Bronchial epithelial cell (primary cell): ENCODE data around the gene PADI4. TPM values are rescaled to one million over a fixed set of nuclear protein-coding genes. Genes with fewer than 3 reads are reported as not detected.
A peak's percentile ranks its signal among the peaks of the same experiment; 100 is the strongest.
"Not testable (repeated sequence)": the region's sequence is repeated elsewhere in the genome, so short reads cannot be mapped to it uniquely, and the experiment has no call there.

Experiments
- DNase-seq: peaks from one replicate; pipeline ENCODE4 v3.0.0-alpha.2; 2010; ENCODE audit warnings: low read depth
- FAIRE-seq: peaks from 2 replicates; lab custom pipeline; 2011; peaks lifted over from hg19 to GRCh38; lab: Jason Lieb, UNC
- H3K27me3 ChIP-seq: 2 replicates; pipeline ENCODE4 v1.5.1; 2011; ENCODE audit warnings: low read length; ENCODE audit not compliant: control insufficient read depth, insufficient read depth
- H3K36me3 ChIP-seq: 2 replicates; pipeline ENCODE4 v1.5.1; 2011; ENCODE audit warnings: low read length; ENCODE audit not compliant: control insufficient read depth, insufficient read depth
- H3K4me3 ChIP-seq: 2 replicates; pipeline ENCODE4 v1.5.1; 2011; ENCODE audit warnings: mild to moderate bottlenecking, low read depth, low read length, control low read depth
- CTCF ChIP-seq: IDR thresholded peaks from 2 replicates; pipeline ENCODE4 v1.5.1; 2011; ENCODE audit warnings: mild to moderate bottlenecking, moderate library complexity, low read length, control low read depth, inconsistent platforms; ENCODE audit not compliant: insufficient read depth, severe bottlenecking
- total RNA-seq: library from RNA; depleted of rRNA; stranded (reverse); fragments of >200 nt; gene quantifications from 2 replicates; pipeline ENCODE4 v1.2.1, GENCODE V29; 2014

PADI4 gene
- total RNA-seq, 1 donor from 2014 or later: not detected

- DNase-seq: peak; percentile 78
- no peaks in the 10 kb centered on the region for H3K27me3 ChIP-seq
- peaks cover 3% of the 10 kb centered on the region for H3K36me3 ChIP-seq
- TF ChIP-seq CTCF: no peak
- FAIRE-seq: peak; percentile 88
- no peak overlapping the region for H3K4me3 ChIP-seq
Observed at GRCh38 chr1:17403081-17403480, 95.1 kb downstream of the PADI4 start.

- DNase-seq (no peak), FAIRE-seq (no peak)
- no peaks in the 10 kb centered on the region for H3K27me3 ChIP-seq
- no peak for TF ChIP-seq CTCF
- H3K4me3 ChIP-seq: no peak overlapping the region
- H3K36me3 ChIP-seq: peaks cover 8% of the 10 kb centered on the region
Observed at GRCh38 chr1:17404034-17404684, 96.2 kb downstream of the PADI4 start.

GRCh38 chr1:17404820-17405219 lies 96.8 kb downstream of the PADI4 start:
- TF ChIP-seq CTCF: no peak

GRCh38 chr1:17405898-17406759 lies 98.1 kb downstream of the PADI4 start:
- FAIRE-seq: no peak
- peaks cover 26% of the 10 kb centered on the region for H3K36me3 ChIP-seq
- peak; percentile 45 for DNase-seq
- H3K27me3 ChIP-seq: no peaks in the 10 kb centered on the region
- no peak overlapping the region for H3K4me3 ChIP-seq
- TF ChIP-seq CTCF: peak; percentile 95

More at GRCh38 chr1:17404820-17405219, 96.8 kb downstream of the PADI4 start:
- Histone ChIP-seq H3K27me3 (no peaks in the 10 kb centered on the region), H3K4me3 (no peak overlapping the region), H3K36me3 (peaks cover 14% of the 10 kb centered on the region)
- FAIRE-seq (no peak), DNase-seq (no peak)

- H3K27me3 ChIP-seq, DNase-seq, H3K4me3 ChIP-seq: not testable (repeated sequence)
- peak; percentile 43 for FAIRE-seq
- H3K36me3 ChIP-seq: peaks cover 29% of the 10 kb centered on the region
Observed at GRCh38 chr1:17406760-17407475, 98.9 kb downstream of the PADI4 start.

- peaks cover 39% of the 10 kb centered on the region for H3K36me3 ChIP-seq
- H3K27me3 ChIP-seq, DNase-seq, H3K4me3 ChIP-seq: not testable (repeated sequence)
- FAIRE-seq: peak; percentile 87
Observed at GRCh38 chr1:17407786-17408514, 100.0 kb downstream of the PADI4 start.
